NCI-H1417 treated with DMSO at 0.1 percent for 48 hours (cell line): ENCODE data around the gene C12orf43.

Experiments
- DNase-seq: peaks from one replicate; lab custom pipeline; 2025; lab: John Stamatoyannopoulos, UW

Gene C12orf43

GRCh38 chr12:120999191-121000120 lies 16.8 kb downstream of the C12orf43 start:
- no peak for DNase-seq

- DNase-seq: no peak
Measured at GRCh38 chr12:120998435-120998834, 17.9 kb downstream of the C12orf43 start.

- no peak for DNase-seq
Measured at GRCh38 chr12:120997448-120997847, 18.8 kb downstream of the C12orf43 start.

GRCh38 chr12:120996133-120996746 lies 20.0 kb downstream of the C12orf43 start:
- DNase-seq: no peak

GRCh38 chr12:120994589-120995337 lies 21.5 kb downstream of the C12orf43 start:
- DNase-seq: no peak

GRCh38 chr12:120994059-120994458 lies 22.2 kb downstream of the C12orf43 start:
- DNase-seq: no peak

- DNase-seq: no peak
Measured at GRCh38 chr12:120993496-120993895, 22.8 kb downstream of the C12orf43 start.

GRCh38 chr12:120992989-120993388 lies 23.3 kb downstream of the C12orf43 start:
- DNase-seq: no peak

- no peak for DNase-seq
Measured at GRCh38 chr12:120991965-120992364, 24.3 kb downstream of the C12orf43 start.

- no peak for DNase-seq
Measured at GRCh38 chr12:120990487-120991055, 25.7 kb downstream of the C12orf43 start.

- no peak for DNase-seq
Measured at GRCh38 chr12:120989687-120990086, 26.6 kb downstream of the C12orf43 start.

- DNase-seq: no peak
Measured at GRCh38 chr12:120988658-120989057, 27.6 kb downstream of the C12orf43 start.

- no peak for DNase-seq
Measured at GRCh38 chr12:120988234-120988633, 28.1 kb downstream of the C12orf43 start.

GRCh38 chr12:120984351-120984898 lies 31.9 kb downstream of the C12orf43 start:
- DNase-seq: no peak

GRCh38 chr12:120983759-120984158 lies 32.5 kb downstream of the C12orf43 start:
- DNase-seq: no peak

GRCh38 chr12:120982659-120983058 lies 33.6 kb downstream of the C12orf43 start:
- DNase-seq: no peak

GRCh38 chr12:120981407-120981941 lies 34.8 kb downstream of the C12orf43 start:
- DNase-seq: no peak

GRCh38 chr12:120980800-120981368 lies 35.4 kb downstream of the C12orf43 start:
- DNase-seq: no peak

GRCh38 chr12:120979862-120980696 lies 36.2 kb downstream of the C12orf43 start:
- DNase-seq: no peak

GRCh38 chr12:120979220-120979861 lies 36.9 kb downstream of the C12orf43 start:
- DNase-seq: no peak
